Measurements from ENCODE around the gene CDKN1C.

Gene CDKN1C

DNA sequence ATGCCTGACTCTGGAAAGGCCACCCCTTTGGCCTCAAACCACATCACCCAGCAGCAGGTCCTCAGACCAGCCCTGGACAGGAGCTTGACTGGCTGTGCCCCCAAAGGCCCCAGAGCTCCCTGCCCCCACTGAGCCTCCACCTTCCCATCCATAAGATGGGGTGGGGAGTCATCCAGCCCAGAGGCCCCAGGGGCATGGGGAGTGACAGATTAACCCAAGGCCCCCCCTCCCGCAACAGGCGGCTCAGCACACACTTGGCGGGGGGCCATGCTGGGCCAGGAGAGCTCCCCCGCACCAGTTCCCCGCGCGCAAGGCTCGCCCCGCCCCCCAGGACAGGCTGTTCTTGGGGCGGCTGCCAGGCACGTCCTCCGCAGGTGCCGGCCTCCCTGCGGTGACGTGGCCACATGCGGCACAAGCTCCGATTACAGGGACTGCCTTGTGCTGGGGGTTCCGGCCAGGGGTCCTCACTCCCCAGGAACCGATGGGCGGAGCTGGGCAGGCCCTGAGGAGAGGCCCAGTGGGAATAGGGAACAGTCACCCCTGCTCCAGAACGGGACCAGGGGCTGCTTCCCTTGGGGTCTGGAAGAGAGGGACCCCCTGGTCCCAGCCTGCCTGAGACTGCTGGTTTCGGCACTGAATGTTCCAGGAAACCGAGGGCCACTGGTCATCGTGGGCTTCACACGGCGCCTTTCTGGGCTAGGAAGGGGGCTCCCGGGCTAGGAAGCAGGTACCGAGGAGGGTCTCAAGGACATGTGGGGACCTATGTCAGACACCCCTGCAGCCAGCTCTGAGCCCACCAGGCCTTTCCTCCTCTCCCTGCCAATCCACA lies 5.1 kb upstream of the CDKN1C start:
- no peak for DNase-seq (ENCODE audit: low spot score)

DNA sequence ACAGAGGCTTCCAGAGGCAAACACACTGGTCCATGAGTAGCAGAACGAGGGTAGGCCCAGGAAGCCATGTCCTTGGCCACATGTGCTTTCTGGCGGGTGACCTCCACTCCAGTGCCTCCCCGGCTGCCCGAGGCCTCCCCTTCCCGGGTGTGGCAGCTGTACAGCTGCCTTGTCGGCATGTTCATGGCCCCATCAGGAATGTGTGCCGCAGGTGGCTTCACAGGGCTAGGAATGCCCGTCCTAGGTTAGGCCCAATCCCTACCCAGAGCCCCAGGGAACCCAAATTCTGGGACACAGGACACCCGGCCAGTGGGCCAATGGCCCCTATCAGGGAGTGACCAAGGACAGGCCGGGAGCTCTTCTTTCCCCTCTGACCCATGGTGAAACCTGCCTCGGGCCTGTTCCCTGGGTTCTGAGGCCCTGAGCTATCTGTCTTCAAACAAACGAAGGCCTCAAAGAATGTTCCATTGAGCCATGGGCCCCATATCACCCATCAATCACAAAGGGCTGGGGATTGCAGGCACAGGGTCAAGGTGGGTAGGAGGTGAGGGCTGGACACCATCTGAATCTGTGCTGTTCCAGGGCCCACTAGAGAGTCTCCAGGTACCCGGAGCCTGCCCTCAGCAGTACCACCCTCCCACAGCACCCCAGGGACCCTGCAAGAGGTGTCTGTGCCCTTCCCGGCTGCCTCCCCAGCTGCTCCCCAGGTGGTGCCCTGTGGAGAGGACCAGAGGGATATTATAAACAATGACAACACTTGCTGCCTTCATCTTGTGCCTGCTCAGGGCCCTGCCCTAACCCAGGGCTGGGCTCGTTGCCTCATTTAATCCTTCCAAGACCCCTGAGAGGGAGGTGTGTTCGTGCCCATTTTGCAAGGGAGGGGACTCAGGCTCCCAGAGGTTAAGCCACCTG lies 4.0 kb upstream of the CDKN1C start:
- no peak for DNase-seq (ENCODE audit: low spot score)

DNA sequence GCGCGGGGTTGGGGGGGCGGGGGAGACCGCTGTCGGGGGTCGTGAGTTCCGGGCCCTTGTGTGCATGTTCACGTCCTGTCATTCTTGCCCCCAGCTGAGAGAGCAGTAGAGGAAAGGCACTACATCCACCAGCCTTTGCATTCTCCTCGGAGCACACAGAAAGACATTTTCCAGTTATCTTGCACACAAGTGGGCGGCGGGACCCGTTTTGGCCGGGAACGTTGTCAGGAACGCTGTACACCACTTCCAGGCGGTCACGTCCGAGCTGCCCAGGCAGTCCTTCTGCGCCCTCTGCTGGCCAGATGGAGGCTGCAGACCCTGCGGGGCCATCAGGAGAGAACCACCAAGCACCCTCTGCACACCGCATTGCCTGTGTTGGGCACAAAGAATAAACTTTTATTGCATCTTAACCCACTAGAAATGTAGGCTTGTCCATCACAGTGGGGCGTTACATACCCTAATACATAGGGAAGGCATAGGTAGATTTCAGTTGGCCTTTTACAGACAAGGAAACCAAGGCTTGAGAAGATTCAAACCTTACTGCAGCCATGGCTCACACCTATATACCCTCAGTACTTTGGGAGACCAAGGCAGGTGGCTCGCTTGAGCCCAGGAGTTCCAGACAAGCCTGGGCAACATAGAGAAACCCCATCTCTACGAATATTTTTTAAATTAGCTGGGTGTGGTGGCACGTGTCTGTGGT lies 2.8 kb upstream of the CDKN1C start:
- peak; percentile 85 for DNase-seq (ENCODE audit: low spot score)

DNA sequence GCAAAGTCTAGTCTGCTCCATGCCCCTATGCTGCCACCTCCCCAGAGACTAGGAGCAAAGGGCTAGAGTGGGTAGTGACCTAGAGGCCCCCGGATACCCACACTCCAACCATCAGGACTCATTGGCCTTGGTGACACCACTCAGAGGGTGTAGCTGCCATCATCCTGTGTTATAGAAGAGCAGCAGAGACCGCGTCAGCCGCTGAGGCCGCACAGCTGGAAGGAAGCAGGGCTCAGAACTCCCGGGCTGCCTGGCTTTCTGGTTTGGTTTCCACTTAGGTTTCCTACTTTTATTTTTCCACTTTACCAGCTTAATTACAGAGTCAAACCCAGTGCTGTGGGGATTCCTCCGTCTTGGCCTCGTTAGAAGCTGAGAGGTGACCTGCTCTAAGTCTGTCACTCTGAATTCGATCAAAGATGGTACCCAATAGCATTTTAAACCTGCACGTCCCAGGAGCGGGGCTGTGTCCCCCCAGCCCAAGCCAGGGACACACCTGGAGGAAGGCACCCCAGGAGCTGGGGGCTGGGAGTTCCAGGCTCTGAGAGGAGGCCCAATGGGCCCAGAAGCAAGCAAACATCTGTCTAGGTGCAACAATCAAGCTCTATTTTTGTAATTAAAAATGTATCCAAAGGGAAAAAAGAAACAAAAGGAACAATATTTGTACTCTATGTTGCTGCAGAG lies 2.1 kb upstream of the CDKN1C start:
- no peak for DNase-seq (ENCODE audit: low spot score)

- no peak for DNase-seq (ENCODE audit: low spot score)
These were observed 1.4 kb upstream of the CDKN1C start for GRCh38 chr11:2886936-2887335.

- DNase-seq (ENCODE audit: low spot score) = peak; percentile 32
These were observed 768 bp upstream of the CDKN1C start for GRCh38 chr11:2886191-2886894.

DNA sequence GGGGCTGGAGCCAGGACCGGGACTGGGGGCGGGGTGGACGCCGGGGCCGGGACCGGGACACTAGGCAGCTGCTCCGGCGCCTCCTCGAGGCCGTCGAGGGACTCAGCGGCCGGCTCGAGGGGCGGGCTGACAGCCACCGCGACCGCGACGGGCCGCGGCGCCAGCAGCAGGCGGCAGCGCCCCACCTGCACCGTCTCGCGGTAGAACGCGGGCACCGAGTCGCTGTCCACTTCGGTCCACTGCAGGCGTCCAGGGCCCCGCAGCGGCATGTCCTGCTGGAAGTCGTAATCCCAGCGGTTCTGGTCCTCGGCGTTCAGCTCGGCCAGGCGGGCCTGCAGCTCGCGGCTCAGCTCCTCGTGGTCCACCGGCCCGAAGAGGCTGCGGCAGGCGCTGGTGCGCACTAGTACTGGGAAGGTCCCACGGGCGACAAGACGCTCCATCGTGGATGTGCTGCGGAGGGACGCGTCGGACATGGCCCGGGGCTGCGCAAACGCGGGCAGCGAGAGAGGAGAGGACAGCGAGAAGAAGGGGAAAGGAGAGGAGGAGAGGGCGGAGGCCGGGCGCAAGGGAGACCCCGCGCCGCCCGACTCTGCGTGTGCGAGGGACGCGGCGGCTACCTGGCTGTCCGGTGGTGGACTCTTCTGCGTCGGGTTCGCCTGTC lies 428 bp downstream of the CDKN1C start:
- DNase-seq (ENCODE audit: low spot score) = peak; percentile 67

GRCh38 chr11:2883979-2884815 lies 1.4 kb downstream of the CDKN1C start:
- DNase-seq (ENCODE audit: low spot score) = peak; percentile 61

GRCh38 chr11:2883640-2883978 lies 2.0 kb downstream of the CDKN1C start:
- no peak for DNase-seq (ENCODE audit: low spot score)

GRCh38 chr11:2882396-2883110 lies 3.0 kb downstream of the CDKN1C start:
- no peak for DNase-seq (ENCODE audit: low spot score)

DNA sequence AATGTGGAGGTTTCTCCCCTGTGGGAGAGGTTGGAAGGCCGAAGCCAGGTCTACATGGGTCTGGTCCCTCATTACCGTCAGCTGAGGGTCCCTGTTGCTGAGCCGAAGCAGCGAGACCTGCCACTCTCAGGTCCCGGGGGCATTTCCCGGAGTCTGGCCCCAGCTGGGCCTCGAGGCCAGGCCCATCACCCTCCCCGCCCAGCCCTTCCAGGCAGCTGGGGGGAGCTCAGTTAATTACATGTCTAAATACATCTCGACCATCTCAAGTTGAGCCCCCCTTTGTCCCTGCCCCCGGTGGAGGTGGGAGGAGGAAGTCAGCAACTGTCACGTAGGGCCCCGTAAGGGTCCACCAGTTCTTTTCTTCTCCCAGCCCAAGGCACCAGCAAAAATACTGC lies 3.6 kb downstream of the CDKN1C start:
- DNase-seq (ENCODE audit: low spot score) = no peak

- DNase-seq (ENCODE audit: low spot score) = no peak
These were observed 4.2 kb downstream of the CDKN1C start for GRCh38 chr11:2881076-2881980.

GRCh38 chr11:2880646-2881045 lies 4.9 kb downstream of the CDKN1C start:
- no peak for DNase-seq (ENCODE audit: low spot score)

GRCh38 chr11:2878782-2879181 lies 6.8 kb downstream of the CDKN1C start:
- no peak for DNase-seq (ENCODE audit: low spot score)

DNA sequence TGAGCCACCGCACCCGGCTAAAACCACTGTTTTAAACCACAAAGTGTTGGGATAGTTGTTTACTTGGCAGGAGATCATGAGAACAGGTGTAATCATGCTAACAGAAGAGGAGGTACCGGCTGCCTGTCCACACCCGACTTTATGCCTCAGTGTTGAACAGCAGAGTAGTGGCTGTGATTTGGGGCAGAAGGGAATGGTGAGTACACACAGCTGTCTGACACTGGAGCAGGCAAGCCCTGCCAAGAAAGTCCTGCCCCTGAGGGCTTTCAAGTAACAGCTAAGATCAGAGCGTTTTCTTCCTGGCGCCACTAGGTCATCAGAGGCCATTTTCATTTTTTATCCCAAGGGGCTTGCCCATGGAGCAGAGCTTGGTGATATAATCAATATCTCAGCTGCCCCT lies 8.1 kb downstream of the CDKN1C start:
- no peak for DNase-seq (ENCODE audit: low spot score)

DNA sequence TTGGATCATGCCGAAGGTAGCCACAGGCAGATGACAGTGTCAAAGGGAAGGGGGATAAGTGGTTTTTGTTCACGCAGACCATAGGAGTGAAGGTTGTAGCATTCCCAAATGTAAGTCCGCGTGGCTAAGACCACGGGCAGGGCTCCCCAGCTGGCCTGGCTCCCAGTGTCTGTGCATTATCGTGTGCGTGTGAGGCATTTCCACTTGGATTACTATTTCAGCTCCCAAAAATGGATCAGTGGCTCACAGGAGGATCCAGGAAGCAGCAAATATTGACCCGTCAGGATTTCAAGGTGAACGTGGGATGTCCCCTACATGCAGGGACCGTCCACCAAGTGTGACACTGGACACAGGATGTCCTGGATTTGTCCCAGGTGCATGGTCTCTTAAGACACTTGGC lies 10.6 kb downstream of the CDKN1C start:
- no peak for DNase-seq (ENCODE audit: low spot score)

GRCh38 chr11:2870969-2871680 lies 14.4 kb downstream of the CDKN1C start:
- DNase-seq (ENCODE audit: low spot score) = no peak

- no peak for DNase-seq (ENCODE audit: low spot score)
These were observed 15.1 kb downstream of the CDKN1C start for GRCh38 chr11:2870460-2870859.

Measured in AG08395 (cell line).